ENCODE results near the gene MLIP.

MLIP gene

DNA sequence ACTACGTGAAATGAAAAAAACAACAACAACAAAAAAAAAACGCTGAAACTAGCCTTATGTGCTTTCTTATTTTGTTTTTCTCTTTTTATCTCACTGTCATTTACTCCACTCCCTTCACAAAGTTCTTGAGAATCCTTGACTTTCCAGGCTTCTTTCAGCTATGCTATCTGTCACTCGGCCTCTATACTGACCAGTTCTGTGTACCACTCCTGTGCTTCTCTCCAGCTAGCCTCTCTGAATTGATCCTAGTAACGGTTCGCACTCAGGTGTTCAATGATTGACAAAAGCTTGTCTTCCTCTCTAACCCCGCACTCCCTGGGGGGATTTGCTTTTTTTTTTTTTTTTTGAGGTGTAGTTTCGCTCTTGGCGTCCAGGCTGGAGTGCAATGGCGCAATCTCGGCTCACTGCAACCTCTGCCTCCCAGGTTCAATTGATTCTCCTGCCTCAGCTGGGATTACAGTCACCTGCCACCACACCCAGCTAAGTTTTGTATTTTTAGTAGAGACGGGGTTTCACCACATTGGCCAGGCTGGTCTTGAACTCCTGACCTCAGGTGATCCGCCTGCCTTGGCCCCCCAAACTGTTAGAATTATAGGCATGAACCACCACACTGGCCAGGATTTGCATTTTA is 31.8 kb downstream of the MLIP start:
- no peaks in the 10 kb centered on the region for H3K36me3 ChIP-seq (ENCODE audit: control insufficient read depth in 1 of 2, insufficient read depth in 2 of 2, low read length in 2 of 2)
- H3K27ac ChIP-seq (ENCODE audit: low read depth, low read length), result no peak overlapping the region
- H4K12ac ChIP-seq (ENCODE audit: low read depth, low read length), result no peak overlapping the region
- no peak overlapping the region for H2AK5ac ChIP-seq (ENCODE audit: low read length)
- H3K18ac ChIP-seq (ENCODE audit: low read length), result no peak overlapping the region
- no peak overlapping the region for H3K4ac ChIP-seq (ENCODE audit: low read depth, low read length)
- no peak overlapping the region for H4K8ac ChIP-seq (ENCODE audit: low read depth, low read length)
- no peaks in the 10 kb centered on the region for H3K27me3 ChIP-seq (ENCODE audit: insufficient read depth, low read length)
- no peak overlapping the region for H3K4me3 ChIP-seq (ENCODE audit: low read depth, low read length)
- no peak for DNase-seq
- H3K79me1 ChIP-seq (ENCODE audit: low read length), result no peaks in the 10 kb centered on the region
- H3K79me2 ChIP-seq (ENCODE audit: control insufficient read depth, insufficient read depth, low read length, poor library complexity), result no peaks in the 10 kb centered on the region
- H2BK12ac ChIP-seq (ENCODE audit: low read length), result no peak overlapping the region
- H2BK5ac ChIP-seq (ENCODE audit: low read depth, low read length, poor library complexity), result no peak overlapping the region
- no CpG with 5 or more reads among the region's 12 CpGs for WGBS (ENCODE audit: extremely low coverage, insufficient coverage, insufficient read length)
- H3K23ac ChIP-seq (ENCODE audit: low read length), result no peak overlapping the region
- no peaks in the 10 kb centered on the region for H3K4me1 ChIP-seq (ENCODE audit: control insufficient read depth in 1 of 2, insufficient read depth in 2 of 2, low read length in 2 of 2)
- H3K14ac ChIP-seq (ENCODE audit: low read length), result no peak overlapping the region
- H3K4me2 ChIP-seq (ENCODE audit: low read length), result no peak overlapping the region
- H4K91ac ChIP-seq (ENCODE audit: low read depth, low read length), result no peak overlapping the region
- H3K9me3 ChIP-seq (ENCODE audit: insufficient read depth, low read depth, low read length), result no peaks in the 10 kb centered on the region
- no peak overlapping the region for H2AFZ ChIP-seq (ENCODE audit: insufficient read depth, low read length, poor library complexity)
- no peak overlapping the region for H2BK120ac ChIP-seq (ENCODE audit: insufficient read depth, low read length, poor library complexity)
- no peak overlapping the region for H3K9ac ChIP-seq (ENCODE audit: low read length)

- H2BK5ac ChIP-seq (ENCODE audit: low read depth, low read length, poor library complexity), result no peak overlapping the region
- no peak overlapping the region for H3K14ac ChIP-seq (ENCODE audit: low read length)
- H2AK5ac ChIP-seq (ENCODE audit: low read length), result no peak overlapping the region
- no peak overlapping the region for H3K18ac ChIP-seq (ENCODE audit: low read length)
- no peaks in the 10 kb centered on the region for H3K36me3 ChIP-seq (ENCODE audit: control insufficient read depth in 1 of 2, insufficient read depth in 2 of 2, low read length in 2 of 2)
- H4K12ac ChIP-seq (ENCODE audit: low read depth, low read length), result no peak overlapping the region
- H3K79me1 ChIP-seq (ENCODE audit: low read length), result no peaks in the 10 kb centered on the region
- WGBS (ENCODE audit: extremely low coverage, insufficient coverage, insufficient read length), result no CpG with 5 or more reads among the region's 1 CpG
- no peak overlapping the region for H3K27ac ChIP-seq (ENCODE audit: low read depth, low read length)
- no peaks in the 10 kb centered on the region for H3K4me1 ChIP-seq (ENCODE audit: control insufficient read depth in 1 of 2, insufficient read depth in 2 of 2, low read length in 2 of 2)
- no peak overlapping the region for H4K8ac ChIP-seq (ENCODE audit: low read depth, low read length)
- no peak overlapping the region for H2BK120ac ChIP-seq (ENCODE audit: insufficient read depth, low read length, poor library complexity)
- DNase-seq, result no peak
- H3K4me2 ChIP-seq (ENCODE audit: low read length), result no peak overlapping the region
- no peaks in the 10 kb centered on the region for H3K27me3 ChIP-seq (ENCODE audit: insufficient read depth, low read length)
- H3K79me2 ChIP-seq (ENCODE audit: control insufficient read depth, insufficient read depth, low read length, poor library complexity), result no peaks in the 10 kb centered on the region
- no peak overlapping the region for H3K23ac ChIP-seq (ENCODE audit: low read length)
- H4K91ac ChIP-seq (ENCODE audit: low read depth, low read length), result no peak overlapping the region
- H3K9ac ChIP-seq (ENCODE audit: low read length), result no peak overlapping the region
- no peak overlapping the region for H3K4ac ChIP-seq (ENCODE audit: low read depth, low read length)
- H3K4me3 ChIP-seq (ENCODE audit: low read depth, low read length), result no peak overlapping the region
- no peaks in the 10 kb centered on the region for H3K9me3 ChIP-seq (ENCODE audit: insufficient read depth, low read depth, low read length)
- H2AFZ ChIP-seq (ENCODE audit: insufficient read depth, low read length, poor library complexity), result no peak overlapping the region
- no peak overlapping the region for H2BK12ac ChIP-seq (ENCODE audit: low read length)
Measured at GRCh38 chr6:54151861-54152260, 40.6 kb downstream of the MLIP start.

DNA sequence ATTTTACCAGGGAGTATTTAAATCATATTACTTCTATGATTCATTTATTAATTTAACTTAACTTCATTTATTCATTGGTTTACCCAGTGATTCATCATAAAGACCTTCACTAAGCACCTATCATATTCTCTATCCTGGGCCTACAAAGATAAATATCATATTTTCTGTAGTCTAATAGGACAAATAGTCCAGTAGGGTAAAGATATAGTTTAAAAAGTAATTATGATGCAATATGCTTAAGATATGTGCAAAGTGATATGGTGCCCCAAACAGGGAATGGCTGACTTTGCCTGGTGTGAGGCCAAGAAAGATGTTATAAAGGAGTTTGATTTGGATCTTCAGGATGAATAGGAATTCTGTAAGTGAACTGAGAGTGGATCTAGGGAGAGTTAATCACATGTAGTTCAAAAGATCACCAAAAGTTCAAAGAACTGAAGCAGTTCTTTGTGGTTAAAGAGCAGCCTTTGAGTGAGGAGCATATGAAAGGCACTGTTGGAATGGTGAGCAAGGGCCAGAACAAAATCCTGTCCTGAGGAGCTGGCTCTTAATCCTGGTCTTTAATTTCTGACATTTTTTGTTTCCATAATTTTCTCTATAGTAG is 45.5 kb downstream of the MLIP start:
- Histone ChIP-seq H2AFZ (ENCODE audit: insufficient read depth, low read length, poor library complexity) (no peak overlapping the region), H2BK12ac (ENCODE audit: low read length) (no peak overlapping the region), H3K23ac (ENCODE audit: low read length) (no peak overlapping the region), H3K27ac (ENCODE audit: low read depth, low read length) (no peak overlapping the region), H4K12ac (ENCODE audit: low read depth, low read length) (no peak overlapping the region), H3K79me1 (ENCODE audit: low read length) (no peaks in the 10 kb centered on the region), H3K4ac (ENCODE audit: low read depth, low read length) (no peak overlapping the region), H2BK120ac (ENCODE audit: insufficient read depth, low read length, poor library complexity) (no peak overlapping the region), H3K4me3 (ENCODE audit: low read depth, low read length) (no peak overlapping the region), H4K8ac (ENCODE audit: low read depth, low read length) (no peak overlapping the region), H3K79me2 (ENCODE audit: control insufficient read depth, insufficient read depth, low read length, poor library complexity) (no peaks in the 10 kb centered on the region), H3K27me3 (ENCODE audit: insufficient read depth, low read length) (no peaks in the 10 kb centered on the region), H3K4me2 (ENCODE audit: low read length) (no peak overlapping the region), H3K18ac (ENCODE audit: low read length) (no peak overlapping the region), H3K9ac (ENCODE audit: low read length) (no peak overlapping the region), H2BK5ac (ENCODE audit: low read depth, low read length, poor library complexity) (no peak overlapping the region), H3K9me3 (ENCODE audit: insufficient read depth, low read depth, low read length) (no peaks in the 10 kb centered on the region), H3K14ac (ENCODE audit: low read length) (no peak overlapping the region), H3K4me1 (ENCODE audit: control insufficient read depth in 1 of 2, insufficient read depth in 2 of 2, low read length in 2 of 2) (no peaks in the 10 kb centered on the region), H4K91ac (ENCODE audit: low read depth, low read length) (no peak overlapping the region), H2AK5ac (ENCODE audit: low read length) (no peak overlapping the region), H3K36me3 (ENCODE audit: control insufficient read depth in 1 of 2, insufficient read depth in 2 of 2, low read length in 2 of 2) (no peaks in the 10 kb centered on the region)
- no peak for DNase-seq

GRCh38 chr6:54157405-54157804 is 46.2 kb downstream of the MLIP start:
- Histone ChIP-seq H2BK120ac (ENCODE audit: insufficient read depth, low read length, poor library complexity) (no peak overlapping the region), H3K79me2 (ENCODE audit: control insufficient read depth, insufficient read depth, low read length, poor library complexity) (no peaks in the 10 kb centered on the region), H2BK12ac (ENCODE audit: low read length) (no peak overlapping the region), H2AK5ac (ENCODE audit: low read length) (no peak overlapping the region), H3K23ac (ENCODE audit: low read length) (no peak overlapping the region), H3K79me1 (ENCODE audit: low read length) (no peaks in the 10 kb centered on the region), H3K9ac (ENCODE audit: low read length) (no peak overlapping the region), H3K9me3 (ENCODE audit: insufficient read depth, low read depth, low read length) (no peaks in the 10 kb centered on the region), H4K8ac (ENCODE audit: low read depth, low read length) (no peak overlapping the region), H2AFZ (ENCODE audit: insufficient read depth, low read length, poor library complexity) (no peak overlapping the region), H3K4me3 (ENCODE audit: low read depth, low read length) (no peak overlapping the region), H3K36me3 (ENCODE audit: control insufficient read depth in 1 of 2, insufficient read depth in 2 of 2, low read length in 2 of 2) (no peaks in the 10 kb centered on the region), H3K4ac (ENCODE audit: low read depth, low read length) (no peak overlapping the region), H3K27ac (ENCODE audit: low read depth, low read length) (no peak overlapping the region), H3K4me1 (ENCODE audit: control insufficient read depth in 1 of 2, insufficient read depth in 2 of 2, low read length in 2 of 2) (no peaks in the 10 kb centered on the region), H3K14ac (ENCODE audit: low read length) (no peak overlapping the region), H2BK5ac (ENCODE audit: low read depth, low read length, poor library complexity) (no peak overlapping the region), H3K18ac (ENCODE audit: low read length) (no peak overlapping the region), H4K12ac (ENCODE audit: low read depth, low read length) (no peak overlapping the region), H3K4me2 (ENCODE audit: low read length) (no peak overlapping the region), H3K27me3 (ENCODE audit: insufficient read depth, low read length) (no peaks in the 10 kb centered on the region), H4K91ac (ENCODE audit: low read depth, low read length) (no peak overlapping the region)
- no peak for DNase-seq
